GM12878 (cell line): ENCODE measurements around the gene CLEC2B. TPM values are rescaled to one million over a fixed set of nuclear protein-coding genes. Genes with fewer than 3 reads are reported as not detected.
A peak's percentile ranks its signal among the peaks of the same experiment; 100 is the strongest.

Experiments
- ATAC-seq: fragments of 200-7000 bp; cut with Tn5 transposase; 3 replicates; pipeline ENCODE4 v1.9.1; 2020; ENCODE audit warnings: mild to moderate bottlenecking, moderate library complexity
- BruUV-seq: library from RNA; stranded (reverse); fragments of 400-500 nt; replicated peaks from 2 replicates; lab custom pipeline; 2021; lab: Mats Ljungman, UMichigan
- CTCF ChIA-PET: fragments of 300-600 bp; sonication (Branson Sonifier 250); formaldehyde crosslinking; extraction: SDS; loops from one replicate; lab custom pipeline; 2021; ENCODE audit warnings: inconsistent platforms; lab: Yijun Ruan, JAX
- POLR2A ChIA-PET: fragments of 350-600 bp; formaldehyde crosslinking; extraction: SDS; loops from one replicate; lab custom pipeline; 2021; ENCODE audit warnings: inconsistent platforms; lab: Charles Lee
- RAD21 ChIA-PET: fragments of 300-600 bp; sonication (Branson Sonifier 250); formaldehyde crosslinking; loops from one replicate; lab custom pipeline; 2023; ENCODE audit warnings: antibody characterized with exemption; ENCODE audit not compliant: unreplicated experiment; lab: Charles Lee
- SMC1A ChIA-PET: fragments of 300-600 bp; sonication (Branson Sonifier 250); formaldehyde crosslinking; loops from one replicate; lab custom pipeline; 2023; ENCODE audit not compliant: unreplicated experiment, uncharacterized antibody; lab: Charles Lee
- DNase-seq: peaks from one replicate; pipeline ENCODE4 v3.0.0-alpha.2; 2011; ENCODE audit warnings: low read depth, low spot score
- FAIRE-seq: peaks from 3 replicates; lab custom pipeline; 2011; peaks lifted over from hg19 to GRCh38; lab: Jason Lieb, UNC
- H2AFZ ChIP-seq: 2 replicates; pipeline ENCODE4 v1.6.0; 2011; ENCODE audit warnings: low read depth, low read length, control low read depth; ENCODE audit not compliant: control insufficient read depth
- H3K27ac ChIP-seq: 2 replicates; pipeline ENCODE4 v1.5.1; 2011; ENCODE audit warnings: control low read depth; ENCODE audit not compliant: control insufficient read depth, insufficient read depth
- H3K27me3 ChIP-seq, 2 experiments: replicated peaks in 1 of 2; 2 replicates each; pipeline versions ENCODE4 v1.6.0 to v1.6.1; 2011; ENCODE audit warnings: low read length in 1 of 2; ENCODE audit not compliant: control insufficient read depth in 2 of 2, insufficient read depth in 2 of 2
- H3K36me3 ChIP-seq, 2 experiments: 2 replicates each; pipeline ENCODE4 v1.5.1; 2011; ENCODE audit warnings: low read length in 1 of 2; ENCODE audit not compliant: control insufficient read depth in 2 of 2, insufficient read depth in 2 of 2
- H3K4me1 ChIP-seq: 2 replicates; pipeline ENCODE4 v1.6.1; 2011; ENCODE audit warnings: mild to moderate bottlenecking, low read length, moderate library complexity, mixed read lengths; ENCODE audit not compliant: control insufficient read depth, insufficient read depth
- H3K4me2 ChIP-seq: 2 replicates; pipeline ENCODE4 v1.6.0; 2011; ENCODE audit warnings: control low read depth; ENCODE audit not compliant: control insufficient read depth, insufficient read depth
- H3K4me3 ChIP-seq: fragments of 200-600 bp; sonication (generic); 2 replicates; pipeline ENCODE4 v1.5.1; 2016
- H3K79me2 ChIP-seq: 2 replicates; pipeline ENCODE4 v1.6.0; 2011; ENCODE audit warnings: low read length; ENCODE audit not compliant: control insufficient read depth, insufficient read depth
- H3K9ac ChIP-seq: 2 replicates; pipeline ENCODE4 v1.8.0; 2011; ENCODE audit warnings: low read length, control low read depth, mixed read lengths; ENCODE audit not compliant: control insufficient read depth, insufficient read depth
- H3K9me3 ChIP-seq: replicated peaks from 3 replicates; pipeline ENCODE4 v1.5.1; 2011; ENCODE audit warnings: mild to moderate bottlenecking, low read length; ENCODE audit not compliant: control insufficient read depth, insufficient read depth
- H4K20me1 ChIP-seq: 2 replicates; pipeline ENCODE4 v1.6.0; 2011; ENCODE audit not compliant: control insufficient read depth, insufficient read depth
- ASH2L ChIP-seq: fragments of 300-600, 200-600 bp; sonication (generic); IDR thresholded peaks from 2 replicates; pipeline ENCODE4 v1.6.1; 2017; ENCODE audit warnings: low read depth, mild to moderate bottlenecking, borderline replicate concordance
- BMI1 ChIP-seq: fragments of 450-650 bp; IDR thresholded peaks from 2 replicates; pipeline ENCODE4 v1.6.1; 2016; ENCODE audit warnings: mild to moderate bottlenecking, moderate library complexity, borderline replicate concordance
- CBX3 ChIP-seq: fragments of 200-600 bp; sonication (generic); IDR thresholded peaks from 2 replicates; pipeline ENCODE4 v1.6.1; 2016; ENCODE audit warnings: low read depth, borderline replicate concordance
- CHD1 ChIP-seq: IDR thresholded peaks from 2 replicates; pipeline ENCODE4 v1.6.1; 2012; ENCODE audit warnings: low read depth, low read length, improper control_type of control experiment
- CREB1 ChIP-seq: IDR thresholded peaks from 2 replicates; pipeline ENCODE4 v1.6.1; 2012; ENCODE audit warnings: low read depth, mild to moderate bottlenecking, inconsistent platforms
- ETV6 ChIP-seq, 2 experiments: fragments of 450-650 bp in 1 of 2; IDR thresholded peaks in 1 of 2; conservative IDR thresholded peaks in 1 of 2; 2 replicates each; pipeline ENCODE4 v1.6.1; 2014; ENCODE audit warnings: antibody characterized with exemption in 1 of 2, borderline replicate concordance in 1 of 2, low read depth in 1 of 2, mild to moderate bottlenecking in 1 of 2, moderate library complexity in 1 of 2
- KDM1A ChIP-seq: fragments of 200-600 bp; sonication (generic); IDR thresholded peaks from 2 replicates; pipeline ENCODE4 v1.6.1; 2016; ENCODE audit warnings: borderline replicate concordance
- NFXL1 ChIP-seq: fragments of 450-650 bp; IDR thresholded peaks from 2 replicates; pipeline ENCODE4 v1.6.1; 2017; ENCODE audit warnings: antibody characterized with exemption, mild to moderate bottlenecking, borderline replicate concordance
- ZNF592 ChIP-seq: fragments of 450-650 bp; IDR thresholded peaks from 2 replicates; pipeline ENCODE4 v1.6.1; 2017; ENCODE audit warnings: mild to moderate bottlenecking, moderate library complexity
- ZNF622 ChIP-seq: fragments of 450-650 bp; IDR thresholded peaks from 2 replicates; pipeline ENCODE4 v1.6.1; 2017; ENCODE audit warnings: mild to moderate bottlenecking, inconsistent platforms
- WGBS: methylation state at CpG from one replicate; pipeline ENCODE4 v1.1.6; 2016; ENCODE audit warnings: low lambda C conversion rate; ENCODE audit not compliant: insufficient replicate concordance, insufficient coverage; ENCODE audit errors: missing lambda C conversion rate; 5-methylcytosine and 5-hydroxymethylcytosine counted together
- in situ Hi-C: fragments of 300-500 bp; cut with MboI; formaldehyde crosslinking; loops from 9 replicates; pipeline ENCODE4 v1.14.3; 2018; ENCODE audit warnings: mixed read lengths
- intact Hi-C: fragments of 100-400 bp; cut with micrococcal nuclease; formaldehyde crosslinking; loops from one replicate; pipeline ENCODE4 v1.14.2; 2022; ENCODE audit not compliant: unreplicated experiment
- polyA plus RNA-seq, 11 experiments: library from polyadenylated mRNA; depleted of rRNA in 4 of 11; unstranded in 6 of 11; stranded (reverse) in 5 of 11; fragments of >200 nt; fragmentation: Nextera tagmentation in 4 of 11; fragmentation: Illumina TruSeq in 1 of 11; extraction: Ambion mirVana in 4 of 11; extraction: Trizol in 1 of 11; gene quantifications; 1 replicate in 1 of 11; 2 replicates in 10 of 11; pipeline versions ENCODE4 v1.2.1 to v1.2.3, GENCODE V29; 2011 to 2016; ENCODE audit warnings: inconsistent platforms in 2 of 11, missing spikeins in 2 of 11, low read depth in 1 of 11
- total RNA-seq, 4 experiments: library from RNA; depleted of rRNA in 3 of 4; stranded (reverse); fragments of >200 nt in 3 of 4; fragmentation: Illumina TruSeq in 1 of 4; extraction: Trizol in 1 of 4; gene quantifications; 2 replicates each; pipeline versions ENCODE4 v1.2.1 to v1.2.3, GENCODE V29; 2013 to 2021
- TF ChIP-seq, protein P1 (sequence below): fragments of 150-350 bp; IDR thresholded peaks from 2 replicates; pipeline ENCODE4 v1.6.1; 2014; ENCODE audit warnings: mild to moderate bottlenecking, low read depth, low read length
- TF ChIP-seq, protein P2 (sequence below), 3 experiments: IDR thresholded peaks in 2 of 3; conservative IDR thresholded peaks in 1 of 3; 2 replicates each; pipeline ENCODE4 v1.5.1; 2011; ENCODE audit warnings: low read depth in 3 of 3, low read length in 3 of 3, mild to moderate bottlenecking in 3 of 3, control low read depth in 2 of 3, moderate library complexity in 2 of 3, inconsistent platforms in 1 of 3, mixed read lengths in 1 of 3; ENCODE audit not compliant: control insufficient read depth in 2 of 3, insufficient read depth in 1 of 3; ENCODE audit errors: extremely low read depth in 1 of 3

Gene CLEC2B
- total and polyA plus RNA-seq, 10 of the 15 experiments (the other 5 are each of a cell fraction or from before 2014, with no cell fraction given), result 7.1 to 21.6 (median 12.0) TPM

DNA sequence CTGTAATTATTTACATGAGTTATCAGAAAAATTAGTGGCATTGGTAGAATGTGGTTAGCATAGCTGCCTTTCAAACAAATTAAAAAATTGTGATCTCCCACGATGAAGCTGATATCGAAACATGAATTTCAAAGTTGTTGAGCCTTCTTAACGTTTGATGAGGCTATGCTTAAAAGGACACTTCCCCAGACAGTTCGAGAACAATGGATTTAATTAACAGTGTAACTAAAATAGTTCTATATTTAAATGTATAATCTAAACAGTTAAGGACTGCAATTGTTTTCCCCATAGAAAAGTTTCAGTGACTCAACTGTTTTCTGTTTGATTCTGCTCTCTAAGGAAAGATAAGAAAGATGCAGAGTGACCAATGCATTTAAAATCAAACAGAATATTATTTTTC, 1.6 kb downstream of the CLEC2B start:
- FAIRE-seq, result peak; percentile 18
- H3K9ac ChIP-seq, result no peak overlapping the region
- BruUV-seq, result no TSS peak
- H3K4me3 ChIP-seq, result peak overlapping the region; percentile 51
- ChIA-PET RAD21 (interaction anchor here (1.0 to 1.6 kb wide), 4 partner anchors 70 to 117 kb away, joined by 3 to 6 read pairs (median 4); partner anchors contain the start of gene CD69), POLR2A (interaction anchor here (0.8 kb wide), 1 partner anchor 101 kb away, joined by 3 read pairs; no protein-coding TSS in a partner anchor), SMC1A (interaction anchor here (1.0 to 2.5 kb wide), 11 partner anchors 10 to 125 kb away, joined by 3 to 13 read pairs (median 3); partner anchors contain the start of gene CD69), CTCF (interaction anchor here (1.2 to 3.1 kb wide), 2 partner anchors 52 to 117 kb away, joined by 3 to 7 read pairs; no protein-coding TSS in a partner anchor)
- no peaks in the 10 kb centered on the region; the same call in 2 of the 3 replicates for H3K9me3 ChIP-seq
- intact Hi-C loops (loop anchor here (5.0 kb wide), 1 partner anchor 115 kb away; no protein-coding TSS in a partner anchor), in situ Hi-C loops (no loop called here)
- no peaks in the 10 kb centered on the region for H3K36me3 ChIP-seq
- H3K4me1 ChIP-seq, result no peaks in the 10 kb centered on the region
- H3K79me2 ChIP-seq, result peaks cover 12% of the 10 kb centered on the region
- H3K27me3 ChIP-seq, result no peaks in the 10 kb centered on the region
- no peak overlapping the region for H2AFZ ChIP-seq
- 39% methylated on average over 4 of the region's 4 CpGs for WGBS
- no peak for ATAC-seq
- DNase-seq, result no peak
- no peak overlapping the region for H3K4me2 ChIP-seq
- TF ChIP-seq BMI1 (no peak), CHD1 (no peak), ZNF622 (no peak), CREB1 (no peak), ETV6 (conservative IDR thresholded peaks at IDR 0.05 in 1 of 2, IDR thresholded peaks at IDR 0.05 in 1 of 2; ENCODE audit: borderline replicate concordance in 1 of 2, low read depth in 1 of 2) (no peak), KDM1A (no peak), NFXL1 (no peak), ASH2L (no peak), CBX3 (no peak), ZNF592 (no peak)
- TF ChIP-seq, protein P1, sequence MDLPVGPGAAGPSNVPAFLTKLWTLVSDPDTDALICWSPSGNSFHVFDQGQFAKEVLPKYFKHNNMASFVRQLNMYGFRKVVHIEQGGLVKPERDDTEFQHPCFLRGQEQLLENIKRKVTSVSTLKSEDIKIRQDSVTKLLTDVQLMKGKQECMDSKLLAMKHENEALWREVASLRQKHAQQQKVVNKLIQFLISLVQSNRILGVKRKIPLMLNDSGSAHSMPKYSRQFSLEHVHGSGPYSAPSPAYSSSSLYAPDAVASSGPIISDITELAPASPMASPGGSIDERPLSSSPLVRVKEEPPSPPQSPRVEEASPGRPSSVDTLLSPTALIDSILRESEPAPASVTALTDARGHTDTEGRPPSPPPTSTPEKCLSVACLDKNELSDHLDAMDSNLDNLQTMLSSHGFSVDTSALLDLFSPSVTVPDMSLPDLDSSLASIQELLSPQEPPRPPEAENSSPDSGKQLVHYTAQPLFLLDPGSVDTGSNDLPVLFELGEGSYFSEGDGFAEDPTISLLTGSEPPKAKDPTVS, result no peak
- TF ChIP-seq, protein P2, sequence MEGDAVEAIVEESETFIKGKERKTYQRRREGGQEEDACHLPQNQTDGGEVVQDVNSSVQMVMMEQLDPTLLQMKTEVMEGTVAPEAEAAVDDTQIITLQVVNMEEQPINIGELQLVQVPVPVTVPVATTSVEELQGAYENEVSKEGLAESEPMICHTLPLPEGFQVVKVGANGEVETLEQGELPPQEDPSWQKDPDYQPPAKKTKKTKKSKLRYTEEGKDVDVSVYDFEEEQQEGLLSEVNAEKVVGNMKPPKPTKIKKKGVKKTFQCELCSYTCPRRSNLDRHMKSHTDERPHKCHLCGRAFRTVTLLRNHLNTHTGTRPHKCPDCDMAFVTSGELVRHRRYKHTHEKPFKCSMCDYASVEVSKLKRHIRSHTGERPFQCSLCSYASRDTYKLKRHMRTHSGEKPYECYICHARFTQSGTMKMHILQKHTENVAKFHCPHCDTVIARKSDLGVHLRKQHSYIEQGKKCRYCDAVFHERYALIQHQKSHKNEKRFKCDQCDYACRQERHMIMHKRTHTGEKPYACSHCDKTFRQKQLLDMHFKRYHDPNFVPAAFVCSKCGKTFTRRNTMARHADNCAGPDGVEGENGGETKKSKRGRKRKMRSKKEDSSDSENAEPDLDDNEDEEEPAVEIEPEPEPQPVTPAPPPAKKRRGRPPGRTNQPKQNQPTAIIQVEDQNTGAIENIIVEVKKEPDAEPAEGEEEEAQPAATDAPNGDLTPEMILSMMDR (IDR thresholded peaks at IDR 0.05 in 2 of 3, conservative IDR thresholded peaks at IDR 0.05 in 1 of 3; ENCODE audit: control insufficient read depth in 2 of 3, extremely low read depth in 1 of 3, insufficient read depth in 1 of 3, low read depth in 3 of 3, low read length in 3 of 3), result no peak
- peak overlapping the region; percentile 4; the same call in 1 of the 2 replicates for H3K27ac ChIP-seq
- H4K20me1 ChIP-seq, result no peaks in the 10 kb centered on the region
